Psoas muscle (tissue), 8 donors: ENCODE data around the gene MAN1A1. TPM values are rescaled to one million over a fixed set of nuclear protein-coding genes. Genes with fewer than 3 reads are reported as not detected.

Experiments
- ATAC-seq, 4 donors: fragments of 200-7000 bp; cut with Tn5 transposase; one replicate each; pipeline ENCODE4 v1.9.1; 2020; ENCODE audit warnings: moderate library complexity in 3 of 4, mild to moderate bottlenecking in 2 of 4
- DNase-seq, 2 donors: peaks; one replicate each; pipeline ENCODE4 v3.0.0-alpha.2; 2020
- H3K27ac ChIP-seq: fragments of 200-600 bp; one replicate; pipeline ENCODE4 v1.8.0; 2022
- H3K27me3 ChIP-seq, 3 donors: fragments of 200-600 bp in 1 of 3; one replicate each; pipeline versions ENCODE4 v1.6.1 to v1.8.0; 2013 to 2022; ENCODE audit warnings: low read length in 2 of 3, mild to moderate bottlenecking in 2 of 3, moderate library complexity in 1 of 3; ENCODE audit not compliant: insufficient read depth in 3 of 3
- H3K36me3 ChIP-seq, 2 donors: fragments of 200-600 bp in 1 of 2; one replicate each; pipeline versions ENCODE4 v1.6.1 to v1.8.0; 2013 to 2022; ENCODE audit warnings: low read depth in 1 of 2, mild to moderate bottlenecking in 1 of 2, moderate library complexity in 1 of 2; ENCODE audit not compliant: insufficient read depth in 1 of 2
- H3K4me1 ChIP-seq: fragments of 200-600 bp; one replicate; pipeline ENCODE4 v1.8.0; 2022
- H3K4me3 ChIP-seq: fragments of 200-600 bp; one replicate; pipeline ENCODE4 v1.8.0; 2022; ENCODE audit warnings: mild to moderate bottlenecking
- H3K9me3 ChIP-seq: fragments of 200-600 bp; one replicate; pipeline ENCODE4 v1.8.0; 2022
- CTCF ChIP-seq: fragments of 200-600 bp; IDR thresholded peaks from one replicate; pipeline ENCODE4 v1.8.0; 2022; ENCODE audit warnings: antibody characterized with exemption
- WGBS, 3 donors: extraction: QIAGEN DNeasy Blood & Tissue Kit; methylation state at CpG; one replicate each; pipeline versions ENCODE4 v1.1.6 to v1.1.7; 2013; 5-methylcytosine and 5-hydroxymethylcytosine counted together
- intact Hi-C, 2 donors: fragments of 100-400 bp; cut with DNase I; formaldehyde crosslinking; loops; one replicate each; pipeline versions ENCODE4 v1.11.0 to v1.14.2; 2022
- polyA plus RNA-seq, 3 donors: library from polyadenylated mRNA; stranded (reverse); fragments of 200-250 nt; gene quantifications; one replicate each; pipeline ENCODE4 v1.2.3, GENCODE V29; 2013
- total RNA-seq, 4 donors: library from RNA; stranded (reverse); fragmentation: NEBNext Ultra II Directional in 2 of 4; extraction: Animal tissue kit (Norgen Biotek cat#: 25700) in 2 of 4; gene quantifications; one replicate each; pipeline versions ENCODE4 v1.2.1 to v1.2.4, GENCODE V29; 2021 to 2023
- donor health status: healthy with polysubstance abuse.
- donor health status: DM: no; HTN: no; CAD: no; lungs with moderate emphysema.
- donor health status: Bipolar disorder and iron deficiency.
- donor health status: healthy.
- donor health status: DM: yes; HTN: yes; CAD: no.
- donor health status: DM: no; HTN: no; CAD: no.
- donor health status: DM: no; HTN: no; CAD: no.
- donor health status: DM: yes; HTN: yes; CAD: no.

Gene MAN1A1
- total and polyA plus RNA-seq, 7 donors, result 3.7 to 14.6 (median 6.2) TPM

- ATAC-seq (no peak), DNase-seq (no peak)
- TF ChIP-seq CTCF, result no peak
- Histone ChIP-seq H3K36me3 (no peaks in the 10 kb centered on the region), H3K4me3 (no peak overlapping the region), H3K9me3 (no peaks in the 10 kb centered on the region), H3K27me3 (peaks cover 0 to 22% (median 2%) of the 10 kb centered on the region in 3 donors), H3K4me1 (no peaks in the 10 kb centered on the region), H3K27ac (no peak overlapping the region)
- WGBS, 3 donors, result 90 to 100% (median 97%) methylated on average over 1 of the region's 1 CpG
- intact Hi-C loops, result no loop called here
Observed at GRCh38 chr6:119352001-119352400, 2.4 kb upstream of the MAN1A1 start.

- H3K36me3 ChIP-seq, result no peaks in the 10 kb centered on the region
- TF ChIP-seq CTCF, result peak; percentile 18
- H3K4me3 ChIP-seq, result peak overlapping the region; percentile 87
- H3K27ac ChIP-seq, result peak overlapping the region; percentile 83
- H3K27me3 ChIP-seq, result peaks cover 0 to 22% (median 4%) of the 10 kb centered on the region in 3 donors
- 49 to 53% (median 51%) methylated on average over 3 of the region's 3 CpGs for WGBS, 3 donors
- H3K9me3 ChIP-seq, result no peaks in the 10 kb centered on the region
- no peak for ATAC-seq
- DNase-seq, result no peak
- H3K4me1 ChIP-seq, result no peaks in the 10 kb centered on the region
- intact Hi-C loops, result no loop called here
Observed at GRCh38 chr6:119350952-119351372, 1.4 kb upstream of the MAN1A1 start.

- no peaks in the 10 kb centered on the region for H3K4me1 ChIP-seq
- intact Hi-C loops, result no loop called here
Observed at GRCh38 chr6:119350202-119350951, 816 bp upstream of the MAN1A1 start.

GRCh38 chr6:119348748-119349360, 707 bp downstream of the MAN1A1 start:
- 0% methylated on average over 50 to 75 of the region's 75 CpGs for WGBS, 3 donors
- Histone ChIP-seq H3K4me1 (no peaks in the 10 kb centered on the region), H3K9me3 (no peaks in the 10 kb centered on the region), H3K36me3 (no peaks in the 10 kb centered on the region), H3K27me3 (peaks cover 0 to 22% (median 4%) of the 10 kb centered on the region in 3 donors), H3K27ac (peak overlapping the region; percentile 83), H3K4me3 (peak overlapping the region; percentile 87)
- no peak for TF ChIP-seq CTCF
- DNase-seq (peak in 1 of 2 donors; percentile 23), ATAC-seq (peak; percentile 17 to 21 (median 18))
- intact Hi-C loops, result no loop called here

More at GRCh38 chr6:119350202-119350951, 816 bp upstream of the MAN1A1 start:
- ATAC-seq, result peak; percentile 13 to 50 (median 24)
- Histone ChIP-seq H3K36me3 (no peaks in the 10 kb centered on the region), H3K27ac (peak overlapping the region; percentile 83), H3K9me3 (no peaks in the 10 kb centered on the region), H3K27me3 (peaks cover 0 to 22% (median 4%) of the 10 kb centered on the region in 3 donors), H3K4me3 (peak overlapping the region; percentile 87)
- 2 to 4% (median 2%) methylated on average over 24 of the region's 24 CpGs for WGBS, 3 donors
- TF ChIP-seq CTCF, result no peak
- no peak for DNase-seq
